ENCODE measurements around the gene CDK17.

DNA sequence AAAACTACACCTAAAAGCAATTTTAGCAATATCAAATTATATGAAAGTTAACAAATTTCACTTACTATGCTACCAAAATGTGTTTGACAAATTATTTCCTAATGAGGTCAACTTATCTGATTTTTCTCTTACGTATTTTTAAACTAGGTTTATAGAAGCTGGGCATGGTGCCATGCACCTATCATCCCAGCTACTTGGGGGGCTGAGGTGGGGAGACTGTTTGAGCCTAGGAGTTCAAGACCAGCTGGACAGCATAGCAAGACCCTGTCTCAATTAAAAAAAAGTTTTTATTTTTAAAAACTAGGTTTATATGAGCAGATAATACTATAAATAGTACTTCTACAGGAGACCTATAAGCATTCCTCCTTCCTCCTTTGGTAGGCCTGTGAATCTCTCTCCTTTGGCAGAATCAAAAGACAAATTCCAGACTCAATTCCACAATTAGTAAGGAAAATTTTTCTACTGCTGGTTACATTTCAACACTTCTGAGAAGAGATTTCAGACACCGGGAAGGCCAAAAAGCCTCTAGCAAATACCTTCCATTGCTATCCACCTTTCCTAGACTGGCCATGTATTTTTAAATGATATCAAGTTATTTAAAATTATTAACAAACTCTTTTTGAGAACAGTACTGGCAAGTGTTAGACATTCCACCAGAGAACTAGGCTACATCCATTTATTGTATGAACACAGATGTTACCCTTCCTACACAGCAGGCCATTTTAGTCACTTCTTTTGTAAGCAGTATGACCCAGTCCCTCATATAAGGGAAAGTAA lies 34.4 kb downstream of the CDK17 start:
- TF ChIP-seq, protein P1, sequence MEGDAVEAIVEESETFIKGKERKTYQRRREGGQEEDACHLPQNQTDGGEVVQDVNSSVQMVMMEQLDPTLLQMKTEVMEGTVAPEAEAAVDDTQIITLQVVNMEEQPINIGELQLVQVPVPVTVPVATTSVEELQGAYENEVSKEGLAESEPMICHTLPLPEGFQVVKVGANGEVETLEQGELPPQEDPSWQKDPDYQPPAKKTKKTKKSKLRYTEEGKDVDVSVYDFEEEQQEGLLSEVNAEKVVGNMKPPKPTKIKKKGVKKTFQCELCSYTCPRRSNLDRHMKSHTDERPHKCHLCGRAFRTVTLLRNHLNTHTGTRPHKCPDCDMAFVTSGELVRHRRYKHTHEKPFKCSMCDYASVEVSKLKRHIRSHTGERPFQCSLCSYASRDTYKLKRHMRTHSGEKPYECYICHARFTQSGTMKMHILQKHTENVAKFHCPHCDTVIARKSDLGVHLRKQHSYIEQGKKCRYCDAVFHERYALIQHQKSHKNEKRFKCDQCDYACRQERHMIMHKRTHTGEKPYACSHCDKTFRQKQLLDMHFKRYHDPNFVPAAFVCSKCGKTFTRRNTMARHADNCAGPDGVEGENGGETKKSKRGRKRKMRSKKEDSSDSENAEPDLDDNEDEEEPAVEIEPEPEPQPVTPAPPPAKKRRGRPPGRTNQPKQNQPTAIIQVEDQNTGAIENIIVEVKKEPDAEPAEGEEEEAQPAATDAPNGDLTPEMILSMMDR (IDR thresholded peaks at IDR 0.05 in 2 of 3, conservative IDR thresholded peaks at IDR 0.05 in 1 of 3; ENCODE audit: borderline replicate concordance in 1 of 3, insufficient read depth in 1 of 3, low read depth in 2 of 3, low read length in 2 of 3): no peak
- TF ChIP-seq POLR2A (IDR thresholded peaks at IDR 0.05; ENCODE audit: borderline replicate concordance, extremely low read depth, insufficient read depth, insufficient read length): no peak

Measured in HCT116 (cell line).